K562 (cell line): ENCODE measurements around the gene RPL11. TPM values are rescaled to one million over a fixed set of nuclear protein-coding genes. Genes with fewer than 3 reads are reported as not detected.
A peak's percentile ranks its signal among the peaks of the same experiment; 100 is the strongest.

Experiments used
- ATAC-seq: fragments of 200-7000 bp; cut with Tn5 transposase; 3 replicates; pipeline ENCODE4 v1.9.1; 2020; ENCODE audit warnings: moderate library complexity
- BruUV-seq: library from RNA; stranded (reverse); fragments of 400-500 nt; replicated peaks from 2 replicates; lab custom pipeline; 2021; lab: Mats Ljungman, UMichigan
- CTCF ChIA-PET: fragments of 300-600 bp; formaldehyde crosslinking; extraction: SDS; loops from one replicate; lab custom pipeline; 2021; ENCODE audit warnings: low intra/inter-chr PET ratio; lab: Yijun Ruan, JAX
- POLR2A ChIA-PET: fragments of 300-600, 350-650 bp; sonication (Branson Sonifier 250); formaldehyde crosslinking; extraction: SDS; loops from one replicate; lab custom pipeline; 2021; ENCODE audit warnings: antibody characterized with exemption, inconsistent platforms; lab: Yijun Ruan, JAX
- DNase-seq, 4 experiments: peaks; one replicate each; pipeline versions ENCODE4 v3.0.0 to v3.0.0-alpha.2; 2011 to 2018; ENCODE audit warnings: low spot score in 3 of 4, mixed read lengths in 3 of 4; ENCODE audit errors: extremely low read depth in 1 of 4
- FAIRE-seq: peaks from 2 replicates; lab custom pipeline; 2011; peaks lifted over from hg19 to GRCh38; lab: Jason Lieb, UNC
- H2AFZ ChIP-seq: 2 replicates; pipeline ENCODE4 v1.6.0; 2011; ENCODE audit warnings: low read depth, low read length, control low read depth, inconsistent platforms
- H3K27ac ChIP-seq: fragments of 200-600 bp; 3 replicates; pipeline ENCODE4 v1.8.0; 2011; ENCODE audit warnings: low read depth, mild to moderate bottlenecking, control low read depth, inconsistent platforms, low read length, moderate library complexity, mixed read lengths; ENCODE audit errors: extremely low read depth
- H3K27me3 ChIP-seq, 2 experiments: fragments of 300-600 bp in 1 of 2; 2 replicates in 1 of 2; 3 replicates in 1 of 2; pipeline versions ENCODE4 v1.6.0 to v1.8.0; 2011; ENCODE audit warnings: inconsistent platforms in 2 of 2, low read length in 2 of 2, mild to moderate bottlenecking in 1 of 2, mixed read lengths in 1 of 2, moderate library complexity in 1 of 2; ENCODE audit not compliant: control insufficient read depth in 2 of 2, insufficient read depth in 2 of 2
- H3K36me3 ChIP-seq: fragments of 300-600 bp; 3 replicates; pipeline ENCODE4 v1.8.0; 2011; ENCODE audit warnings: mild to moderate bottlenecking, low read length, inconsistent platforms; ENCODE audit not compliant: control insufficient read depth, insufficient read depth
- H3K4me1 ChIP-seq, 2 experiments: fragments of 200-600 bp in 1 of 2; replicated peaks in 1 of 2; 2 replicates in 1 of 2; 3 replicates in 1 of 2; pipeline versions ENCODE4 v1.5.1 to v1.8.0; 2011; ENCODE audit warnings: inconsistent platforms in 2 of 2, low read length in 2 of 2, mild to moderate bottlenecking in 1 of 2, mixed read lengths in 1 of 2, moderate library complexity in 1 of 2; ENCODE audit not compliant: control insufficient read depth in 2 of 2, insufficient read depth in 2 of 2
- H3K4me2 ChIP-seq: 2 replicates; pipeline ENCODE4 v1.6.1; 2011; ENCODE audit warnings: low read length, control low read depth, inconsistent platforms, mixed read lengths; ENCODE audit not compliant: insufficient read depth
- H3K4me3 ChIP-seq: fragments of 200-600 bp; sonication (generic), shearing (Covaris generic); 2 replicates; pipeline ENCODE4 v1.5.1; 2016; ENCODE audit warnings: control low read depth, inconsistent platforms
- H3K79me2 ChIP-seq: fragments of 200-600 bp; 3 replicates; pipeline ENCODE4 v1.8.0; 2011; ENCODE audit warnings: low read length, inconsistent platforms; ENCODE audit not compliant: control insufficient read depth, insufficient read depth
- H3K9ac ChIP-seq, 2 experiments: 2 replicates each; pipeline versions ENCODE4 v1.6.0 to v1.6.1; 2011; ENCODE audit warnings: low read depth in 2 of 2, low read length in 2 of 2, control low read depth in 1 of 2, inconsistent platforms in 1 of 2, mild to moderate bottlenecking in 1 of 2, mixed read lengths in 1 of 2; ENCODE audit not compliant: insufficient read depth in 1 of 2
- H3K9me1 ChIP-seq: one replicate; pipeline ENCODE4 v1.6.0; 2011; ENCODE audit warnings: inconsistent platforms, mild to moderate bottlenecking, low read length, moderate library complexity; ENCODE audit not compliant: control insufficient read depth, insufficient read depth
- H3K9me3 ChIP-seq: replicated peaks from 2 replicates; pipeline ENCODE4 v1.5.1; 2011; ENCODE audit warnings: low read depth, low read length, inconsistent platforms; ENCODE audit not compliant: control insufficient read depth, insufficient read depth
- H4K20me1 ChIP-seq: replicated peaks from 2 replicates; pipeline ENCODE4 v1.6.1; 2011; ENCODE audit warnings: low read length, inconsistent platforms, mixed read lengths; ENCODE audit not compliant: control insufficient read depth, insufficient read depth
- MTF1 ChIP-seq: fragments of 250-450 bp; sonication (Bioruptor Pico); IDR thresholded peaks from 2 replicates; pipeline ENCODE4 v1.9.0; 2021; ENCODE audit warnings: moderate library complexity, mild to moderate bottlenecking, inconsistent platforms, borderline replicate concordance
- NFE2 ChIP-seq: IDR thresholded peaks from 2 replicates; pipeline ENCODE4 v1.6.1; 2014; ENCODE audit warnings: antibody characterized with exemption, low read depth
- NR3C1 ChIP-seq: sonication (generic); formaldehyde crosslinking; IDR thresholded peaks from 2 replicates; pipeline ENCODE4 v1.8.1; 2022; ENCODE audit warnings: missing genetic modification reagents
- ZNF121 ChIP-seq: sonication (generic); formaldehyde crosslinking; conservative IDR thresholded peaks from 2 replicates; pipeline ENCODE4 v1.8.0; 2022; ENCODE audit warnings: missing genetic modification reagents
- ZNF316 ChIP-seq: fragments of 450-650 bp; IDR thresholded peaks from 2 replicates; pipeline ENCODE4 v1.6.1; 2016
- ZSCAN29 ChIP-seq: fragments of 450-650 bp; IDR thresholded peaks from 2 replicates; pipeline ENCODE4 v1.6.1; 2017
- WGBS: fragments of 100-300 bp; shearing (Covaris generic); methylation state at CpG from one replicate; pipeline ENCODE4 v1.1.6; 2016; ENCODE audit warnings: low coverage, mixed read lengths; ENCODE audit not compliant: insufficient coverage; ENCODE audit errors: missing lambda C conversion rate; 5-methylcytosine and 5-hydroxymethylcytosine counted together
- in situ Hi-C: fragments of 300-500 bp; cut with MboI; formaldehyde crosslinking; loops from 4 replicates; pipeline ENCODE4 v1.15.0; 2018; ENCODE audit warnings: inconsistent platforms, mixed read lengths
- intact Hi-C: fragments of 100-400 bp; cut with micrococcal nuclease; formaldehyde crosslinking; loops from 2 replicates; pipeline ENCODE4 v1.14.2; 2022
- polyA plus RNA-seq, 8 experiments: library from polyadenylated mRNA; depleted of rRNA in 4 of 8; stranded (reverse) in 5 of 8; unstranded in 3 of 8; fragments of >200 nt; fragmentation: Nextera tagmentation in 2 of 8; fragmentation: Illumina TruSeq in 1 of 8; extraction: Ambion mirVana in 2 of 8; extraction: Trizol in 1 of 8; gene quantifications; 2 replicates each; pipeline versions ENCODE4 v1.2.1 to v1.2.3, GENCODE V29; 2011 to 2014; ENCODE audit warnings: inconsistent platforms in 1 of 8, missing spikeins in 1 of 8
- total RNA-seq, 7 experiments: library from RNA; depleted of rRNA in 6 of 7; stranded (reverse); fragments of >200 nt in 6 of 7; fragmentation: Illumina TruSeq in 2 of 7; extraction: Trizol in 2 of 7; gene quantifications; 2 replicates each; pipeline versions ENCODE4 v1.2.1 to v1.2.3, GENCODE V29; 2011 to 2021; ENCODE audit warnings: low replicate concordance in 1 of 7
- TF ChIP-seq, protein P1 (sequence below): fragments of 200-800 bp; sonication (Bioruptor generic); IDR thresholded peaks from 2 replicates; pipeline ENCODE4 v1.6.1; 2017; ENCODE audit warnings: missing genetic modification characterization, missing compliant biosample characterization

Gene RPL11
- total and polyA plus RNA-seq, 9 of the 15 experiments (the other 6 are each of a cell fraction or from before 2014, with no cell fraction given), result 1,781 to 4,526 (median 3,111) TPM

DNA sequence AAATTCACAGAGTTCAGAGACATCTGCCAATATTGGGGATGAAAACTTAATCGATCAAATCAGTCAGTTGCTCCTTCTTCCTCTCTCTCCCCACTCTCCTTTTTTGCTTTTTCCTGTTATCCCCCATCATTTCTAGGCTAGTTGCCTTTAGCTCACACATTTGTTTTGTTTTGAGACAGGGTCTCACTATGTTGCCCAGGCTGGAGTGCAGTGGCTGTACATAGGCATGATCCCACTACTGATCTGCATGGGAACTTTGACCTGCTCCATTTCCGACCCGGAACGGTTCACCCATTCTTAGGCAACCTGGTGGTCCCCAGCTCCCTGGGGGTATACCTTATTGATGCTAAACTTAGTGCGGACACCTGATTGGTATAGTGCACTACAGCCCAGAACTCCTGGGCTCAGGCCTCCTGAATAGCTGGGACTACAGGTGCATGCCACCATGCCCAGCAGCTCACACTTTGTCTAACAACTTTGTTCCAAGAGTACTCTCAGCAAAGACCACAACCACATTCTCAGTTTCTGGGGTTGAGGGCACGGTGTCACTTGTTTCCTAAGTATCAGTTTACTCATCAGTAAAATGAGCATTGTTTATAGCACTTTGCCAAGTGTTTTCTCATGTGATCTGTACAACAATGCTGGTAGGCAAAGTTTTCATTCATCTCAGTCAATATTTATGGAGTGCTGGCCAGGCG is 45.0 kb downstream of the RPL11 start:
- FAIRE-seq, result no peak
- H2AFZ ChIP-seq, result no peak overlapping the region
- H3K27me3 ChIP-seq, result no peaks in the 10 kb centered on the region
- in situ Hi-C loops (no loop called here), intact Hi-C loops (no loop called here)
- no peaks in the 10 kb centered on the region for H3K9me1 ChIP-seq
- H3K9me3 ChIP-seq, result no peaks in the 10 kb centered on the region
- WGBS, result 95% methylated on average over 7 of the region's 7 CpGs
- no peak overlapping the region for H3K9ac ChIP-seq
- H3K79me2 ChIP-seq, result 0 out of 3 replicates have a peak, but pooled peaks cover 3% of the 10 kb centered on the region
- ATAC-seq, result no peak
- H3K27ac ChIP-seq, result no peak overlapping the region
- peaks cover 4 to 15% of the 10 kb centered on the region in 2 experiments; a peak in 3 of 5 replicates for H3K4me1 ChIP-seq
- POLR2A ChIA-PET, result interaction anchor here (0.8 to 2.6 kb wide), 3 partner anchors 11 to 45 kb away, joined by 4 to 6 read pairs (median 5); partner anchors contain the start of gene RPL11
- H3K4me2 ChIP-seq, result no peak overlapping the region
- no peak overlapping the region for H3K4me3 ChIP-seq
- no peaks in the 10 kb centered on the region for H4K20me1 ChIP-seq
- no peaks in the 10 kb centered on the region; the same call in 1 of the 3 replicates for H3K36me3 ChIP-seq
- CTCF ChIA-PET, result no interaction called here
- TF ChIP-seq ZNF121 (CRISPR knock-in tag) (peak; percentile 30; the same call in 1 of the 2 replicates), MTF1 (CRISPR knock-in tag) (no peak)
- TF ChIP-seq, all 486 proteins: peak for 1
- no peak for DNase-seq
- BruUV-seq, result no TSS peak

DNA sequence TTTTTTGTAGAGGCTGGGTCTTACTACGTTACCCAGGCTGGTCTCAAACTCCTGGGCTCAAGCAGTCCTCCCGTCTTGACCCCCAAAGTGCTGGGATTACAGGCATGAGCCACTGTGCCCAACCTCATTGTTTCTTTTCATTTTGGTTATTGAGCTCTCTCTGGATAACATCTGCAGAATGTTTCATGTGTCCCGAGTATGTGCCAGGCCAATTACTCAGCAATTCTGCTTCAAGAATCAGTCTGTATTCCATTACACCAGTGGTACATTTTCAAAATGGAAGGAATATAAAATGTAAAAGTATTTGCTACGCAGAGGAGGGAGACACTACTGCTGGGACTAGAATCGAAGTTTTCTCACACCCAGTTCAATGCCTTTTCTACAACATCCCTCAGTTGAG is 50.0 kb downstream of the RPL11 start:
- Histone ChIP-seq H3K4me2 (peak overlapping the region; percentile 10; the same call in 1 of the 2 replicates), H4K20me1 (peaks cover 14% of the 10 kb centered on the region; the same call in 1 of the 2 replicates), H3K9ac (peak overlapping the region in 1 of 2 experiments; percentile 7; a peak in 1 of 4 replicates), H3K4me1 (peaks cover 23 to 25% of the 10 kb centered on the region in 2 experiments), H3K79me2 (peaks cover 48% of the 10 kb centered on the region), H2AFZ (peak overlapping the region; percentile 16; the same call in 1 of the 2 replicates), H3K27me3 (no peaks in the 10 kb centered on the region), H3K27ac (0 out of 3 replicates have a peak overlapping the region, but pooled peaks have one; percentile 6), H3K9me1 (no peaks in the 10 kb centered on the region), H3K4me3 (no peak overlapping the region), H3K36me3 (peaks cover 16% of the 10 kb centered on the region), H3K9me3 (no peaks in the 10 kb centered on the region)
- in situ Hi-C loops (no loop called here), intact Hi-C loops (loop anchor here (5.0 kb wide), 1 partner anchor 184 kb away; the partner anchor contains the start of gene ID3)
- ChIA-PET POLR2A (interaction anchor here (0.8 to 2.0 kb wide), 2 partner anchors 48 to 50 kb away, joined by 3 to 5 read pairs; partner anchors contain the start of gene RPL11), CTCF (interaction anchor here (0.6 kb wide), 1 partner anchor 34 kb away, joined by 4 read pairs; no protein-coding TSS in a partner anchor)
- no peak for DNase-seq
- FAIRE-seq, result no peak
- WGBS, result 60% methylated on average over 5 of the region's 5 CpGs
- TF ChIP-seq ZSCAN29, result no peak
- no peak for TF ChIP-seq NR3C1 (CRISPR knock-in tag)
- 0 out of 2 replicates have a peak, but pooled peaks have one; percentile 21 for TF ChIP-seq ZNF316
- TF ChIP-seq NFE2, result peak; percentile 60
- TF ChIP-seq, protein P1, sequence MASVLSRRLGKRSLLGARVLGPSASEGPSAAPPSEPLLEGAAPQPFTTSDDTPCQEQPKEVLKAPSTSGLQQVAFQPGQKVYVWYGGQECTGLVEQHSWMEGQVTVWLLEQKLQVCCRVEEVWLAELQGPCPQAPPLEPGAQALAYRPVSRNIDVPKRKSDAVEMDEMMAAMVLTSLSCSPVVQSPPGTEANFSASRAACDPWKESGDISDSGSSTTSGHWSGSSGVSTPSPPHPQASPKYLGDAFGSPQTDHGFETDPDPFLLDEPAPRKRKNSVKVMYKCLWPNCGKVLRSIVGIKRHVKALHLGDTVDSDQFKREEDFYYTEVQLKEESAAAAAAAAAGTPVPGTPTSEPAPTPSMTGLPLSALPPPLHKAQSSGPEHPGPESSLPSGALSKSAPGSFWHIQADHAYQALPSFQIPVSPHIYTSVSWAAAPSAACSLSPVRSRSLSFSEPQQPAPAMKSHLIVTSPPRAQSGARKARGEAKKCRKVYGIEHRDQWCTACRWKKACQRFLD (CRISPR knock-in tag), result 0 out of 2 replicates have a peak, but pooled peaks have one; percentile 35
- no peak for ATAC-seq
- BruUV-seq, result no TSS peak
